HEK293T (cell line): ENCODE data around the gene MPPED1.

Experiments
- ARNT ChIP-seq: fragments of 450-650 bp; IDR thresholded peaks from 2 replicates; pipeline ENCODE4 v1.6.1; 2017; ENCODE audit warnings: mild to moderate bottlenecking
- BHLHE40 ChIP-seq: fragments of 450-650 bp; IDR thresholded peaks from 2 replicates; pipeline ENCODE4 v1.6.1; 2016; ENCODE audit warnings: mild to moderate bottlenecking, moderate library complexity, borderline replicate concordance
- ELF4 ChIP-seq: fragments of 450-650 bp; IDR thresholded peaks from 2 replicates; pipeline ENCODE4 v1.6.1; 2017; ENCODE audit warnings: antibody characterized with exemption
- FOXA1 ChIP-seq: fragments of 450-650 bp; IDR thresholded peaks from 2 replicates; pipeline ENCODE4 v1.6.1; 2016; ENCODE audit warnings: mild to moderate bottlenecking
- FOXM1 ChIP-seq: fragments of 450-650 bp; IDR thresholded peaks from 2 replicates; pipeline ENCODE4 v1.6.1; 2017; ENCODE audit warnings: mild to moderate bottlenecking, borderline replicate concordance
- HDGF ChIP-seq: fragments of 450-650 bp; IDR thresholded peaks from 2 replicates; pipeline ENCODE4 v1.6.1; 2017; ENCODE audit warnings: antibody characterized with exemption, borderline replicate concordance
- L3MBTL2 ChIP-seq: fragments of 450-650 bp; conservative IDR thresholded peaks from 2 replicates; pipeline ENCODE4 v1.6.1; 2016; ENCODE audit warnings: mild to moderate bottlenecking
- LEF1 ChIP-seq: fragments of 450-650 bp; IDR thresholded peaks from 2 replicates; pipeline ENCODE4 v1.6.1; 2017; ENCODE audit warnings: mild to moderate bottlenecking, borderline replicate concordance
- PKNOX1 ChIP-seq: fragments of 450-650 bp; IDR thresholded peaks from 2 replicates; pipeline ENCODE4 v1.6.1; 2016
- SP1 ChIP-seq: fragments of 450-650 bp; IDR thresholded peaks from 2 replicates; pipeline ENCODE4 v1.6.1; 2017
- SUZ12 ChIP-seq: fragments of 450-650 bp; IDR thresholded peaks from 2 replicates; pipeline ENCODE4 v1.6.1; 2016; ENCODE audit warnings: mild to moderate bottlenecking
- TARDBP ChIP-seq: fragments of 450-650 bp; IDR thresholded peaks from 2 replicates; pipeline ENCODE4 v1.6.1; 2016
- ZNF384 ChIP-seq: fragments of 450-650 bp; IDR thresholded peaks from 2 replicates; pipeline ENCODE4 v1.6.1; 2016

- TF ChIP-seq FOXM1 (no peak), SP1 (no peak), L3MBTL2 (no peak), ZNF384 (no peak), ARNT (no peak), ELF4 (no peak), BHLHE40 (no peak), HDGF (no peak), LEF1 (no peak), TARDBP (no peak), SUZ12 (no peak), PKNOX1 (no peak), FOXA1 (no peak)
Observed at GRCh38 chr22:43397766-43398165, 14.0 kb upstream of the MPPED1 start.
